GM10266 (cell line): ENCODE data around the gene SNX14.

Experiments
- DNase-seq: peaks from one replicate; pipeline ENCODE4 v3.0.0; 2012; ENCODE audit errors: extremely low spot score
- CTCF ChIP-seq: IDR thresholded peaks from 2 replicates; pipeline ENCODE4 v1.5.1; 2012; ENCODE audit warnings: mild to moderate bottlenecking, low read depth; ENCODE audit not compliant: control insufficient read depth, insufficient read depth; ENCODE audit errors: missing control alignments

Gene SNX14

GRCh38 chr6:85580878-85581267, 12.8 kb downstream of the SNX14 start:
- no peak for DNase-seq
- no peak for TF ChIP-seq CTCF

GRCh38 chr6:85580118-85580877, 13.4 kb downstream of the SNX14 start:
- no peak for TF ChIP-seq CTCF
- no peak for DNase-seq

GRCh38 chr6:85579581-85579980, 14.1 kb downstream of the SNX14 start:
- DNase-seq = no peak
- no peak for TF ChIP-seq CTCF

GRCh38 chr6:85576476-85576875, 17.2 kb downstream of the SNX14 start:
- no peak for DNase-seq
- no peak for TF ChIP-seq CTCF

- no peak for DNase-seq
These were observed 18.6 kb downstream of the SNX14 start for GRCh38 chr6:85574932-85575598.

GRCh38 chr6:85569323-85569722, 24.3 kb downstream of the SNX14 start:
- no peak for TF ChIP-seq CTCF
- no peak for DNase-seq

More at GRCh38 chr6:85574932-85575598, 18.6 kb downstream of the SNX14 start:
- TF ChIP-seq CTCF = no peak

- no peak for DNase-seq
- no peak for TF ChIP-seq CTCF
These were observed 25.2 kb downstream of the SNX14 start for GRCh38 chr6:85568411-85568810.
